Gastrocnemius medialis (tissue), 4 donors: ENCODE data around the gene PCDHB12. TPM values are rescaled to one million over a fixed set of nuclear protein-coding genes. Genes with fewer than 3 reads are reported as not detected.
"Not testable (repeated sequence)": the region's sequence is repeated elsewhere in the genome, so short reads cannot be mapped to it uniquely, and the experiment has no call there.

Source experiments
- ATAC-seq, 2 donors: fragments of 150-250 bp; one replicate each; pipeline ENCODE4 v1.9.1; 2016
- DNase-seq, 2 donors: peaks; one replicate each; pipeline ENCODE4 v3.0.0-alpha.2; 2019
- H3K27ac ChIP-seq, 4 donors: fragments of 200-600 bp; sonication (generic); 1 replicate in 1 of 4; 2 replicates in 3 of 4; pipeline ENCODE4 v1.5.1; 2016 to 2018; ENCODE audit warnings: mild to moderate bottlenecking in 2 of 4, moderate library complexity in 1 of 4
- H3K27me3 ChIP-seq, 3 donors: fragments of 200-600 bp; sonication (generic) in 2 of 3; 1 replicate in 1 of 3; 2 replicates in 2 of 3; pipeline versions ENCODE4 v1.5.1 to v1.6.0; 2016 to 2019; ENCODE audit warnings: mild to moderate bottlenecking in 1 of 3, moderate library complexity in 1 of 3
- H3K36me3 ChIP-seq, 2 donors: fragments of 200-600 bp; sonication (generic) in 1 of 2; one replicate each; pipeline ENCODE4 v1.5.1; 2017 to 2018
- H3K4me1 ChIP-seq, 2 donors: fragments of 200-600 bp; sonication (generic) in 1 of 2; one replicate each; pipeline ENCODE4 v1.5.1; 2016 to 2017; ENCODE audit warnings: mild to moderate bottlenecking in 2 of 2
- H3K4me3 ChIP-seq, 4 donors: fragments of 200-600 bp; sonication (generic) in 3 of 4; 1 replicate in 1 of 4; 2 replicates in 3 of 4; pipeline ENCODE4 v1.5.1; 2016 to 2019; ENCODE audit warnings: mild to moderate bottlenecking in 2 of 4
- H3K9me3 ChIP-seq, 3 donors: fragments of 200-600 bp; sonication (generic) in 2 of 3; 1 replicate in 1 of 3; 2 replicates in 2 of 3; pipeline ENCODE4 v1.5.1; 2016 to 2019
- POLR2A ChIP-seq, 2 donors: fragments of 450-650 bp; IDR thresholded peaks; one replicate each; pipeline ENCODE4 v1.6.1; 2017; ENCODE audit warnings: antibody characterized with exemption in 2 of 2, mild to moderate bottlenecking in 2 of 2, moderate library complexity in 2 of 2
- in situ Hi-C, 4 donors: fragments of 200-750 bp; cut with MboI; loops; one replicate each; pipeline versions ENCODE4 v1.15.0 to v1.8.0; 2017; ENCODE audit warnings: low sequenced_read_pairs in 4 of 4
- intact Hi-C: fragments of 100-400 bp; cut with DNase I; formaldehyde crosslinking; loops from one replicate; pipeline ENCODE4 v1.15.1; 2023; ENCODE audit warnings: low total_unique reads
- total RNA-seq, 4 donors: library from RNA; depleted of rRNA; stranded (reverse); fragments of >200 nt; gene quantifications; one replicate each; pipeline versions ENCODE4 v1.1.0 to v1.2.3, GENCODE V29; 2016
- TF ChIP-seq, protein P1 (sequence below), 5 experiments: fragments of 450-650 bp in 3 of 5; fragments of 200-600 bp in 2 of 5; sonication (generic) in 2 of 5; IDR thresholded peaks in 4 of 5; conservative IDR thresholded peaks in 1 of 5; 1 replicate in 4 of 5; 2 replicates in 1 of 5; pipeline ENCODE4 v1.5.1; 2016 to 2019; ENCODE audit warnings: antibody characterized with exemption in 5 of 5, mild to moderate bottlenecking in 3 of 5, moderate library complexity in 3 of 5

Gene PCDHB12
- total RNA-seq, 4 donors from 2014 or later = 0.41 to 1.1 (median 0.59) TPM

DNA sequence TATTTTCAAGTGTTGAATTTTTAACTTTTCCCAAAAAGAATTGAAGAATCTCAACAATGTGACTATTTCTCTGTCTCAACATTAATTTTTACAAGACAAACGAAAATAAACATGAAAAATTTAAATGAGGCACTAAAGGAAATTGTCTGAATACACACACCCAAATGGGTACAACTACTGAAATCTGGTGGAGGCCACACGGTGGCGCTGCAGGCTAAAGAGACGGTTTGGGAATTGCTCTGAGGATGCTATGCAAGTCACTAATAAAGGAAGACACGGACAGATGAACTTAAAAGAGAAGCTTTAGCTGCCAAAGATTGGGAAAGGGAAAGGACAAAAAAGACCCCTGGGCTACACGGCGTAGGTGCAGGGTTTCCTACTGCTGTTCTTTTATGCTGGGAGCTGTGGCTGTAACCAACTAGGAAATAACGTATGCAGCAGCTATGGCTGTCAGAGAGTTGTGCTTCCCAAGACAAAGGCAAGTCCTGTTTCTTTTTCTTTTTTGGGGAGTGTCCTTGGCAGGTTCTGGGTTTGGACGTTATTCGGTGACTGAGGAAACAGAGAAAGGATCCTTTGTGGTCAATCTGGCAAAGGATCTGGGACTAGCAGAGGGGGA is 16.3 kb upstream of the PCDHB12 start, which contains the start of gene PCDHB10:
PCDHB10 (plus strand) TSS at position 244 of the 616 bp plus-strand sequence; CDS start at position 444, 200 bp downstream.
- intact Hi-C loops = no loop called here
- Histone ChIP-seq H3K27me3 (peaks cover 0 to 8% (median 0%) of the 10 kb centered on the region in 3 donors), H3K9me3 (peaks cover 0 to 13% (median 2%) of the 10 kb centered on the region in 3 donors), H3K4me1 (no peaks in the 10 kb centered on the region), H3K36me3 (no peaks in the 10 kb centered on the region), H3K27ac (no peak within 1 kb of the TSS), H3K4me3 (no peak within 1 kb of the TSS)
- ATAC-seq (no peak), DNase-seq (no peak)
- TF ChIP-seq, protein P1, sequence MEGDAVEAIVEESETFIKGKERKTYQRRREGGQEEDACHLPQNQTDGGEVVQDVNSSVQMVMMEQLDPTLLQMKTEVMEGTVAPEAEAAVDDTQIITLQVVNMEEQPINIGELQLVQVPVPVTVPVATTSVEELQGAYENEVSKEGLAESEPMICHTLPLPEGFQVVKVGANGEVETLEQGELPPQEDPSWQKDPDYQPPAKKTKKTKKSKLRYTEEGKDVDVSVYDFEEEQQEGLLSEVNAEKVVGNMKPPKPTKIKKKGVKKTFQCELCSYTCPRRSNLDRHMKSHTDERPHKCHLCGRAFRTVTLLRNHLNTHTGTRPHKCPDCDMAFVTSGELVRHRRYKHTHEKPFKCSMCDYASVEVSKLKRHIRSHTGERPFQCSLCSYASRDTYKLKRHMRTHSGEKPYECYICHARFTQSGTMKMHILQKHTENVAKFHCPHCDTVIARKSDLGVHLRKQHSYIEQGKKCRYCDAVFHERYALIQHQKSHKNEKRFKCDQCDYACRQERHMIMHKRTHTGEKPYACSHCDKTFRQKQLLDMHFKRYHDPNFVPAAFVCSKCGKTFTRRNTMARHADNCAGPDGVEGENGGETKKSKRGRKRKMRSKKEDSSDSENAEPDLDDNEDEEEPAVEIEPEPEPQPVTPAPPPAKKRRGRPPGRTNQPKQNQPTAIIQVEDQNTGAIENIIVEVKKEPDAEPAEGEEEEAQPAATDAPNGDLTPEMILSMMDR (IDR thresholded peaks at IDR 0.05 in 4 of 5, conservative IDR thresholded peaks at IDR 0.05 in 1 of 5) = peak in 1 of 5 experiments; percentile 32
- TF ChIP-seq POLR2A (IDR thresholded peaks at IDR 0.05) = no peak
- in situ Hi-C loops = no loop called here

DNA sequence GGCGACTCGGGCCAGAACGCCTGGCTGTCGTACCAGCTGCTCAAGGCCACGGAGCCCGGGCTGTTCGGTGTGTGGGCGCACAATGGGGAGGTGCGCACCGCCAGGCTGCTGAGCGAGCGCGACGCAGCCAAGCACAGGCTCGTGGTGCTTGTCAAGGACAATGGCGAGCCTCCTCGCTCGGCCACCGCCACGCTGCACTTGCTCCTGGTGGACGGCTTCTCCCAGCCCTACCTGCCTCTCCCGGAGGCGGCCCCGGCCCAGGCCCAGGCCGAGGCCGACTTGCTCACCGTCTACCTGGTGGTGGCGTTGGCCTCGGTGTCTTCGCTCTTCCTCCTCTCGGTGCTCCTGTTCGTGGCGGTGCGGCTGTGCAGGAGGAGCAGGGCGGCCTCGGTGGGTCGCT is 14.2 kb upstream of the PCDHB12 start:
- intact Hi-C loops = not testable (repeated sequence)

DNA sequence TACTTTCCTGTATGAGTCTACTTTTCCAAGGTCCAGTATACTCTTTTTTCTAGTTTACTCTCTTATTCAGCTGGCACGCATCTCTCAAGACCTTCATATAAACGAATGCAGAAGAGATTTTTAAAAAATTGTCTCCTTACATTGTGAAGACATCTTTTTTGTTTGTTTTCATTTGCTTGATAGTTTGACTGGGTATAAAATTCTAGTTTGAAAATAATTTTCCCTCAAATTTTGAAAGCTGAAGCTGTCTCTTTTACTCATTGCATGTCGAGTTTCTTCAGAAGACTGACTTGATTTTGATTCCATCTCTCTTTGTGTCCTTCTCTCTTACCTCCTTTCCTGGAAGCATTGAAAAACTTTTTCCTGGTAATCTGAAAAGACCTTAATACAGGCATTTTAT is 12.2 kb upstream of the PCDHB12 start:
- Histone ChIP-seq H3K4me3 (no peak overlapping the region), H3K9me3 (peaks cover 0 to 8% (median 2%) of the 10 kb centered on the region in 3 donors), H3K4me1 (no peaks in the 10 kb centered on the region), H3K27ac (no peak overlapping the region), H3K36me3 (no peaks in the 10 kb centered on the region), H3K27me3 (peaks cover 0 to 17% (median 0%) of the 10 kb centered on the region in 3 donors)
- ATAC-seq (no peak), DNase-seq (no peak)
- intact Hi-C loops = no loop called here
- in situ Hi-C loops = no loop called here
- TF ChIP-seq, protein P1 (IDR thresholded peaks at IDR 0.05 in 4 of 5, conservative IDR thresholded peaks at IDR 0.05 in 1 of 5) = no peak
- TF ChIP-seq POLR2A (IDR thresholded peaks at IDR 0.05) = no peak

More for the DNA sequence above, 14.2 kb upstream of the PCDHB12 start:
- ATAC-seq, H3K9me3 ChIP-seq, DNase-seq, H3K4me1 ChIP-seq, in situ Hi-C loops, H3K4me3 ChIP-seq, H3K27ac ChIP-seq, H3K36me3 ChIP-seq: not testable (repeated sequence)
- H3K27me3 ChIP-seq = peaks cover 0 to 15% (median 0%) of the 10 kb centered on the region in 3 donors

DNA sequence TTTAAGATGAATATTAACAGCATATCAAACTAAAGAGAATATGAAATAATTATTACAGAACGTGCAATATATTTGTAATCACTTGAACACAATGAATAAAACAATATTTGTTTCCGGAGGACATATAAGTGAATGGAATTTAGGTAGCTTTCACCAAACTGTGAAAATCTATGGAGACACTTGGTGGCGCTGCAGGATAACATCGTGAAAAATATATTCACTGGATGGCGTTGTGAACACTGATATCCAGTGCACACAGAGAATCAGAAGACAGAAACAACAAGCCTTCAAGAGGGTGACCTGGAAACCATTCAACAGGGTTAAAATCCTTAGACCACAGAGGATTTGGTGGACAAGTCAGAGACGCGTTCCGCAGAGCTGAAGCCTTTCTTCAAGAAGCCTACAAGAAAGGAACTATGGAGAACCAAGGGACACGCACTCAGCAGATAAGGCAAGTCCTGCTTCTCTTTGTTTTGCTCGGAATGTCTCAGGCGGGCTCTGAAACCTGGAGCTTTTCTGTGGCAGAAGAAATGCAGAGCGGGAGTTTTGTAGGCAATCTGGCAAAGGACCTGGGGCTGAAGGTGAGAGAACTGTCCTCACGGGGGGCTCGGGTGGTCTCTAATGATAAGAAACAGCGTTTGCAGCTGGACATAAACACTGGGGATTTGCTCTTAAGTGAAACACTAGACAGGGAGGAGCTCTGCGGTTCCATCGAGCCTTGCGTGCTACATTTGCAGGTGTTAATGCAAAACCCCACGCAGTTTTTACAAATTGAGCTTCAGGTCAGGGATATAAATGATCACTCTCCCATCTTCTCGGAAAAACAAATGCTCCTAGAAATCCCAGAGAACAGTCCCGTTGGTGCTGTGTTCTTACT is 8.9 kb upstream of the PCDHB12 start, which contains the start of gene PCDHB11:
PCDHB11 (plus strand) TSS at position 269 of the 877 bp plus-strand sequence; CDS start at position 417, 148 bp downstream.
- DNase-seq (no peak), ATAC-seq (no peak)
- Histone ChIP-seq H3K27me3 (peaks cover 0 to 17% (median 0%) of the 10 kb centered on the region in 3 donors), H3K4me3 (peak within 1 kb of the TSS in 2 of 4 donors; percentile 11 to 22), H3K4me1 (no peaks in the 10 kb centered on the region), H3K27ac (no peak within 1 kb of the TSS), H3K9me3 (peaks cover 0 to 8% (median 2%) of the 10 kb centered on the region in 3 donors), H3K36me3 (no peaks in the 10 kb centered on the region)
- in situ Hi-C loops (loop anchor here in 2 of 4 donors (25.0 kb wide), 1 partner anchor 363 kb away; no protein-coding TSS in a partner anchor), intact Hi-C loops (no loop called here)
- TF ChIP-seq, protein P1 (IDR thresholded peaks at IDR 0.05 in 4 of 5, conservative IDR thresholded peaks at IDR 0.05 in 1 of 5) = no peak
- TF ChIP-seq POLR2A (IDR thresholded peaks at IDR 0.05) = no peak

DNA sequence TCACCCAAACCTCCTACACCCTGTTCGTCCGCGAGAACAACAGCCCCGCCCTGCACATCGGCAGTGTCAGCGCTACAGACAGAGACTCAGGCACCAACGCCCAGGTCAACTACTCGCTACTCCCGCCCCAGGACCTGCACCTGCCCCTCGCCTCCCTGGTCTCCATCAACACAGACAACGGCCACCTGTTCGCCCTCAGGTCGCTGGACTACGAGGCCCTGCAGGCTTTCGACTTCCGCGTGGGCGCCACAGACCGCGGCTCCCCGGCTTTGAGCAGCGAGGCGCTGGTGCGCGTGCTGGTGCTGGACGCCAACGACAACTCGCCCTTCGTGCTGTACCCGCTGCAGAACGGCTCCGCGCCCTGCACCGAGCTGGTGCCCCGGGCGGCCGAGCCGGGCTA is 7.4 kb upstream of the PCDHB12 start:
- ATAC-seq, H3K36me3 ChIP-seq, H3K4me3 ChIP-seq, H3K4me1 ChIP-seq, H3K9me3 ChIP-seq, H3K27ac ChIP-seq, DNase-seq, intact Hi-C loops: not testable (repeated sequence)
- in situ Hi-C loops = loop anchor here in 2 of 4 donors (25.0 kb wide), 1 partner anchor 361 kb away; no protein-coding TSS in a partner anchor
- peaks cover 0 to 12% (median 0%) of the 10 kb centered on the region in 3 donors for H3K27me3 ChIP-seq

DNA sequence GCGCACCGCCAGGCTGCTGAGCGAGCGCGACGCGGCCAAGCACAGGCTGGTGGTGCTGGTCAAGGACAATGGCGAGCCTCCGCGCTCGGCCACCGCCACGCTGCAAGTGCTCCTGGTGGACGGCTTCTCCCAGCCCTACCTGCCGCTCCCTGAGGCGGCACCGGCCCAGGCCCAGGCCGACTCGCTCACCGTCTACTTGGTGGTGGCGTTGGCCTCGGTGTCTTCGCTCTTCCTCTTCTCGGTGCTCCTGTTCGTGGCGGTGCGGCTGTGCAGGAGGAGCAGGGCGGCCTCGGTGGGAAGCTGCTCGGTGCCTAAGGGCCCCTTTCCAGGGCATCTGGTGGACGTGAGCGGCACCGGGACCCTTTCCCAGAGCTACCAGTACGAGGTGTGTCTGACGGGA is 6.9 kb upstream of the PCDHB12 start:
- in situ Hi-C loops = loop anchor here in 2 of 4 donors (25.0 kb wide), 1 partner anchor 361 kb away; no protein-coding TSS in a partner anchor
- peaks cover 0 to 13% (median 0%) of the 10 kb centered on the region in 3 donors for H3K27me3 ChIP-seq
- H3K4me3 ChIP-seq, DNase-seq, ATAC-seq, H3K4me1 ChIP-seq, H3K9me3 ChIP-seq, H3K36me3 ChIP-seq, intact Hi-C loops, H3K27ac ChIP-seq: not testable (repeated sequence)

DNA sequence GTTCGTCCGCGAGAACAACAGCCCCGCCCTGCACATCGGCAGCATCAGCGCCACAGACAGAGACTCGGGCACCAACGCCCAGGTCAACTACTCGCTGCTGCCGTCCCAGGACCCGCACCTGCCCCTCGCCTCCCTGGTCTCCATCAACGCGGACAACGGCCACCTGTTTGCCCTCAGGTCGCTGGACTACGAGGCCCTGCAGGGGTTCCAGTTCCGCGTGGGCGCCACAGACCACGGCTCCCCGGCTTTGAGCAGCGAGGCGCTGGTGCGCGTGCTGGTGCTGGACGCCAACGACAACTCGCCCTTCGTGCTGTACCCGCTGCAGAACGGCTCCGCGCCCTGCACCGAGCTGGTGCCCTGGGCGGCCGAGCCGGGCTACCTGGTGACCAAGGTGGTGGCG is 1.8 kb downstream of the PCDHB12 start:
- H3K4me3 ChIP-seq, intact Hi-C loops, H3K27ac ChIP-seq, H3K36me3 ChIP-seq, H3K4me1 ChIP-seq, DNase-seq, ATAC-seq: not testable (repeated sequence)
- Histone ChIP-seq H3K9me3 (peaks cover 0 to 13% (median 2%) of the 10 kb centered on the region in 3 donors), H3K27me3 (peaks cover 0 to 14% (median 11%) of the 10 kb centered on the region in 3 donors)
- in situ Hi-C loops = loop anchor here in 2 of 4 donors (25.0 kb wide), 1 partner anchor 352 kb away; no protein-coding TSS in a partner anchor

DNA sequence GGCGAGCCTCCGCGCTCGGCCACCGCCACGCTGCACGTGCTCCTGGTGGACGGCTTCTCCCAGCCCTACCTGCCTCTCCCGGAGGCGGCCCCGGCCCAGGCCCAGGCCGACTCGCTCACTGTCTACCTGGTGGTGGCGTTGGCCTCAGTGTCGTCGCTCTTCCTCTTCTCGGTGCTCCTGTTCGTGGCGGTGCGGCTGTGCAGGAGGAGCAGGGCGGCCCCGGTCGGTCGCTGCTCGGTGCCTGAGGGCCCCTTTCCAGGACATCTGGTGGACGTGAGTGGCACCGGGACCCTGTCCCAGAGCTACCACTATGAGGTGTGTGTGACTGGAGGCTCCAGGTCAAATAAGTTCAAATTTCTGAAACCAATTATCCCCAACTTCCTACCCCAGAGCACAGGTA is 2.3 kb downstream of the PCDHB12 start:
- H3K27ac ChIP-seq, H3K4me1 ChIP-seq, DNase-seq, ATAC-seq, H3K36me3 ChIP-seq, intact Hi-C loops, H3K4me3 ChIP-seq: not testable (repeated sequence)
- Histone ChIP-seq H3K27me3 (peaks cover 0 to 14% (median 11%) of the 10 kb centered on the region in 3 donors), H3K9me3 (peaks cover 0 to 13% (median 3%) of the 10 kb centered on the region in 3 donors)
- in situ Hi-C loops = loop anchor here in 2 of 4 donors (25.0 kb wide), 1 partner anchor 351 kb away; no protein-coding TSS in a partner anchor
